HCT116 (cell line): ENCODE measurements around the gene EPHA2.

ENCODE experiments used
- EZH2 ChIP-seq: fragments of 200-600 bp; sonication (generic); IDR thresholded peaks from 2 replicates; pipeline ENCODE4 v1.6.1; 2017; ENCODE audit warnings: antibody characterized with exemption, mixed run types
- JUND ChIP-seq: IDR thresholded peaks from 2 replicates; pipeline ENCODE4 v1.6.1; 2012
- POLR2A ChIP-seq: IDR thresholded peaks from 2 replicates; pipeline ENCODE4 v1.7.0; 2011; ENCODE audit warnings: borderline replicate concordance; ENCODE audit not compliant: insufficient read depth, insufficient read length; ENCODE audit errors: extremely low read depth
- POLR2AphosphoS5 ChIP-seq: IDR thresholded peaks from 2 replicates; pipeline ENCODE4 v1.6.1; 2011; ENCODE audit warnings: mild to moderate bottlenecking, low read depth, low read length, moderate library complexity

- TF ChIP-seq JUND (no peak), EZH2 (no peak), POLR2AphosphoS5 (peak; percentile 70; the same call in 1 of the 2 replicates), POLR2A (no peak)
These were observed 17.8 kb upstream of the EPHA2 start for GRCh38 chr1:16173447-16174260.
